ENCODE data around the gene ANO10.

The ANO10 gene

GRCh38 chr3:43372007-43372740, 249.6 kb downstream of the ANO10 start:
- no peak for DNase-seq (ENCODE audit: low read depth in 1 of 2, low spot score in 1 of 2)
- no peak for TF ChIP-seq JUND (IDR thresholded peaks at IDR 0.05; ENCODE audit: low read depth)
- in situ Hi-C loops (cut with HindIII; ENCODE audit: low pct_unique_long_range_greater_than_20kb, low sequenced_read_pairs) = no loop called here

- in situ Hi-C loops (cut with HindIII; ENCODE audit: low pct_unique_long_range_greater_than_20kb, low sequenced_read_pairs) = no loop called here
- DNase-seq (ENCODE audit: low read depth in 1 of 2, low spot score in 1 of 2) = no peak
- TF ChIP-seq JUND (IDR thresholded peaks at IDR 0.05; ENCODE audit: low read depth) = no peak
Measured at GRCh38 chr3:43371494-43371893, 250.3 kb downstream of the ANO10 start.

DNA sequence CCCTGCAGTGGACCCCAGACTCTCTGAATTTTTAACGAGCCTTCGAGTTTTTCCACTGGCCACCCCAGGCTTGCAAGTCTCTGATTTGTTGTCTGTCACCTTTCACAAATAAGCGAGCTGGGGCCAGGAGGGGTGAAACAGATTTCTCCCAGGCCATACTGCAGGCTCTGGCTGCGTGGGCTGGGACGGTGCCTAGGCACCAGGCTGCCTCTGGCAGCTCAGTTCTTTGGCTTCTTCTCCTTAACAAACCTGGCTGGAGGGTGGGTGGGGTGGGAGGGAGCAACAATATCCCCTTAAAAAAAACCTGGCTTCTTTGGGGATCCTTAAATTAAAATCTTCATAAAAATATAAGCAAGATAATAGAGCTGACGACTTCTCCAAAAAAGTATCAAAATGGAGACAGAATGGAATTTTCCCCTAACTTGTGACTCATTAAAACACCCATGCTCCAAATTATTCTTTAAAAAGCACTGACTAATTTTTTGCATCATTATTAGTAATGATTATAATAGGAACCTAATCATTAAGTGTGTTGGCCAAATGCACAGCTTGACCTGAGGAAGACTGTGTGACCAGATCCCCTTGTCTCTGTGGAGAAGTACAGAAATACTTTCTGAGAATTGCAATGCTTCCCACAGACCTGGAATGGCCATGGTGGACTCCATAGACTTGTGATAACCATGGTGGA, 251.4 kb downstream of the ANO10 start:
- no peak for DNase-seq (ENCODE audit: low read depth in 1 of 2, low spot score in 1 of 2)
- in situ Hi-C loops (cut with HindIII; ENCODE audit: low pct_unique_long_range_greater_than_20kb, low sequenced_read_pairs) = no loop called here
- TF ChIP-seq JUND (IDR thresholded peaks at IDR 0.05; ENCODE audit: low read depth) = no peak

- no peak for TF ChIP-seq JUND (IDR thresholded peaks at IDR 0.05; ENCODE audit: low read depth)
- no peak for DNase-seq (ENCODE audit: low read depth in 1 of 2, low spot score in 1 of 2)
- in situ Hi-C loops (cut with HindIII; ENCODE audit: low pct_unique_long_range_greater_than_20kb, low sequenced_read_pairs) = no loop called here
Measured at GRCh38 chr3:43369404-43370292, 252.2 kb downstream of the ANO10 start.

- no peak for DNase-seq (ENCODE audit: low read depth in 1 of 2, low spot score in 1 of 2)
- TF ChIP-seq JUND (IDR thresholded peaks at IDR 0.05; ENCODE audit: low read depth) = no peak
- in situ Hi-C loops (cut with HindIII; ENCODE audit: low pct_unique_long_range_greater_than_20kb, low sequenced_read_pairs) = no loop called here
Measured at GRCh38 chr3:43366885-43367284, 254.9 kb downstream of the ANO10 start.

DNA sequence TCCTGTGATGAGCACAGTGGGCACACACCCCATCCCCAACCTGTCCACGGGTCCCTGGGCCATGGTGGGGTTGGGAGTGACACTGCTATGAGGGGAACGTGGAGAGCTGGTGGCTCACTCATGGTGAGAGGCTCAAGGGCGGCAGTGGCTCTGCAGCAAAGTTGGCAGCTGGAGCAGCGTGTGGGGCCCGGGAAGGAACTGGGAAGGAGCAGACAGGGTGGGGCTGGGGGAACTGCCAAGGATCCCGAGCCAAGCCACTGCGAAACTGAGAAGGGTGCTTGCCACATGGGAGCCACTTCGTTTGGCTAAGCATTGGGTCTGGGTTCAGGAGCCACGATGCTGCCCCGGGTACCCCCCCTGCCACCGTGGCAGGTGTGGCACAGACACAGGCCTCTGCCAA, 255.3 kb downstream of the ANO10 start:
- DNase-seq (ENCODE audit: low read depth in 1 of 2, low spot score in 1 of 2) = no peak
- no peak for TF ChIP-seq JUND (IDR thresholded peaks at IDR 0.05; ENCODE audit: low read depth)
- in situ Hi-C loops (cut with HindIII; ENCODE audit: low pct_unique_long_range_greater_than_20kb, low sequenced_read_pairs) = no loop called here

GRCh38 chr3:43365601-43366305, 256.1 kb downstream of the ANO10 start:
- TF ChIP-seq JUND (IDR thresholded peaks at IDR 0.05; ENCODE audit: low read depth) = no peak
- no peak for DNase-seq (ENCODE audit: low read depth in 1 of 2, low spot score in 1 of 2)
- in situ Hi-C loops (cut with HindIII; ENCODE audit: low pct_unique_long_range_greater_than_20kb, low sequenced_read_pairs) = no loop called here

GRCh38 chr3:43364926-43365325, 256.9 kb downstream of the ANO10 start:
- no peak for TF ChIP-seq JUND (IDR thresholded peaks at IDR 0.05; ENCODE audit: low read depth)
- DNase-seq (ENCODE audit: low read depth in 1 of 2, low spot score in 1 of 2) = no peak
- in situ Hi-C loops (cut with HindIII; ENCODE audit: low pct_unique_long_range_greater_than_20kb, low sequenced_read_pairs) = no loop called here

GRCh38 chr3:43364494-43364893, 257.3 kb downstream of the ANO10 start:
- TF ChIP-seq JUND (IDR thresholded peaks at IDR 0.05; ENCODE audit: low read depth) = no peak
- in situ Hi-C loops (cut with HindIII; ENCODE audit: low pct_unique_long_range_greater_than_20kb, low sequenced_read_pairs) = no loop called here
- DNase-seq (ENCODE audit: low read depth in 1 of 2, low spot score in 1 of 2) = no peak

GRCh38 chr3:43363621-43364266, 258.1 kb downstream of the ANO10 start:
- no peak for DNase-seq (ENCODE audit: low read depth in 1 of 2, low spot score in 1 of 2)
- no peak for TF ChIP-seq JUND (IDR thresholded peaks at IDR 0.05; ENCODE audit: low read depth)
- in situ Hi-C loops (cut with HindIII; ENCODE audit: low pct_unique_long_range_greater_than_20kb, low sequenced_read_pairs) = no loop called here

DNA sequence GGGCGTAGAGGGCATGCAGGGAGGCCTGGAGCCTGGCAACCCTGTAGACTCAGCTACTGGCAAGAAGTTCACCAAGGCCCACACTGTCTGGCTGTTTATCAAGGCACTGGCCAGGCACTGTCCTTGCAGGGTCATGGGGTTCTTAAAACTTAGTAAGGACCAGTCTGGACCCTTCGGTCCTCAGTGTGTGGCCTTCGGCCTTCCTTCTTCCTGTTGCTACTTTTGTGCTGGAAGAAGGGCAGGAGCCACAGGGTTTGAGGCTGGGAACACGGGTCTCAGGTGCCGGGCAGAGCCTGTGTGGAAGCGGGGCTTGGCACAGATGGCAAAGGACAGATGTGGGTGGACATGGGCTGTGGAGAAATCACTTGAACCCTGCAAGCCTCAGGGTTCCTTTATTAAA, 258.9 kb downstream of the ANO10 start:
- DNase-seq (ENCODE audit: low read depth in 1 of 2, low spot score in 1 of 2) = no peak
- in situ Hi-C loops (cut with HindIII; ENCODE audit: low pct_unique_long_range_greater_than_20kb, low sequenced_read_pairs) = no loop called here
- TF ChIP-seq JUND (IDR thresholded peaks at IDR 0.05; ENCODE audit: low read depth) = no peak

DNA sequence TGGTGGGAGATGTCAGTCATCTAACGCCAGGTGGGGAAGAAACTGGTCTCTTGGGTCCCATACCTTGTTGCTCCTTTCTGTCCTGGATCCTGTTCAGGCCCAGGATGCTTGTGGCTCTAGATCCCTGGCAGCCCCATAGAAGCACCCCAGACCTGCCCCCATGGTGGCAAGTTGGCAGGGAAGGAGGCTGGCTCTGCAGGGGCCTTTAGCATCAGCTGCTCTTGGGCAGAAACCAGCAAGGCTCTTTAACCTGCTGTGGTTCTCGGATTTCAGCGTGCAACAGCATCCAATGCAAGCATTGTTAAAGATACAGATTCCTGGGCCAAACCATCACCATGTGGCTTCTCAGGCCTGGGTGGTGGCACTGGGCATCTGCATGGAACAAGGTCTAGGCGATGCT, 259.6 kb downstream of the ANO10 start:
- TF ChIP-seq JUND (IDR thresholded peaks at IDR 0.05; ENCODE audit: low read depth) = no peak
- in situ Hi-C loops (cut with HindIII; ENCODE audit: low pct_unique_long_range_greater_than_20kb, low sequenced_read_pairs) = no loop called here

More for the DNA sequence above, 259.6 kb downstream of the ANO10 start:
- no peak for DNase-seq (ENCODE audit: low read depth in 1 of 2, low spot score in 1 of 2)

All from T47D (cell line).